Skeletal muscle cell (primary cell): ENCODE measurements around the gene ASB10.

ENCODE experiments used
- DNase-seq: peaks from one replicate; pipeline ENCODE4 v3.0.0-alpha.2; 2010; ENCODE audit warnings: low read depth
- H3K4me3 ChIP-seq: 2 replicates; pipeline ENCODE4 v1.5.1; 2011; ENCODE audit warnings: low read depth, mild to moderate bottlenecking, control low read depth, low read length, moderate library complexity

ASB10 gene

GRCh38 chr7:151211155-151211772, 24.2 kb upstream of the ASB10 start:
- DNase-seq, result no peak
- no peak overlapping the region for H3K4me3 ChIP-seq

DNA sequence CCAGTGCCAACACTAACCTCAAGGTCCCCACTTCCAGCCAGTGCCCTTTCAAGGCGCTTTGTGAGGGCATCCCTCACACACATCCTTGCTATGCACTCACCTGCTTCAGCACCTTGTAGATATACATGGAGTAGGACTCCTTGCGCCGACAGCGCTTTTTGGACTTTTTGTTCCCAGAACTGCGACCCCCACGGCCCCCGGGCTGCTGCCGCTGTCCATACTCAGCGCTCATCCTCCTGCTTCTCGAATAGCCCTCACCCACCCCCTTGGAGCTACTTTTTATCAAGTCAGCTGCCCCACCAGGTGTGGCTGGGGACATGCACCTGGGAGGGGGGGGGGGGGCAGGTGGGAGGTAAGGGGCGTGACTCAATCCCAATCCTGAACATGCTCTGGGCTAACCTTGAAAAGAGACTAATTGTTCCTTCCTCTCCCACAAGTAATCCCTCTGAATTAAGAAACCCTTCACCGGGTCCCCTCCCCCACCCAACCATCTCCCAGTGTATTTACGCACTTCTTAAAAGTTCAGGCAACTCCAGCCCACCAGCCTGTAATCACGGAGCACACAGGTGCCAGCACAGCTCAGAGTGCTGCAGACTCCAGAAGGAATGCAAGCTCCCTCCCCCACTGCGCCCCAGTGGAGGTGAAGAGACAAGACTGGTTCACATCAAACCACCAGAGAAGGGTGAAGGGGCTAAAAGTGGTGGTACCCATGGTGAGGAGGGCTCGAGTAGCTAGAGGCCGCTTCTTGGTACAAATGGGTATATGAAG, 23.2 kb upstream of the ASB10 start, which contains the start of gene H2BK1:
TSS of gene H2BK1 (minus strand) at position 402 of the 768 bp plus-strand sequence. CDS start at position 232, 170 bp downstream.
- no peak for DNase-seq
- H3K4me3 ChIP-seq, result no peak within 1 kb of the TSS

DNA sequence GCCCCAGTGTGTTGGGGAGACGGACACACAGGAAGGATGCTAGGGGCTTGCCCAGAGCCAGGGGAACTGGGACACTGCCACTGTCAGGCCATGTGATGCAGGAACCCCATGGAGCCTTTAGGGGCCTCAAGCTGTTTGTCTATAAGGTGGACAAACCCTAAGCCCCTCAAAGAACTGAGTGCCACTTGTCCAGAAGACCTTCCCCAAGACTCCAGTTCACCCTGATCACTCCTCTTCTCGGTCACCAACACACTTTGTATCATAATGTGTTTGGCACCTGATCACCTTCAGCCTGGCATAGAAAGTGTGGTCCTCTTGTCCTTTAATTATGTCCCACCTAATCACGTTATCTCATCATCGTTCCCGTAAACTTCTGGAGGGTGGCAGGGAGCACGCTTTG, 22.5 kb upstream of the ASB10 start:
- DNase-seq, result no peak
- H3K4me3 ChIP-seq, result no peak overlapping the region

GRCh38 chr7:151208253-151208862, 21.3 kb upstream of the ASB10 start:
- no peak overlapping the region for H3K4me3 ChIP-seq
- no peak for DNase-seq

- DNase-seq, result no peak
- H3K4me3 ChIP-seq, result no peak overlapping the region
These were observed 20.8 kb upstream of the ASB10 start for GRCh38 chr7:151207804-151208203.

DNA sequence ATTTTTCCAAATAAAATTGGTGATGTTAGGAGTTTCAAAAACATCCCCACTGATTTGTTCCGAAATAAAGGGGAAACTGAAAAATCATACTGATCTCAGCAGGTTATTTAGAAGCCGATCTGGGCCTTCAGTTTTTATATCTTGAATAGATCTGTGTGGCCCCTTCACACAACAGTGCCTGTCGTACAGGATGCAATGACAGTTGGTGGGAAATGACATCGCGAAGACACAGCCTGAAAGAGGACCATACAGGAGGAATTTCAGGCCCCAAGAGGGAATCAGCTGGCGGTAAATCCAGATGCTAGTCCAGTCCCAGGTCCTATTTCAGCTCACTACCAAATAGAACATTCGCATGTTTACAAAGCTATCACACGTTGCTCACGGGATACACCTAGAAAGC, 20.3 kb upstream of the ASB10 start:
- no peak overlapping the region for H3K4me3 ChIP-seq
- no peak for DNase-seq

DNA sequence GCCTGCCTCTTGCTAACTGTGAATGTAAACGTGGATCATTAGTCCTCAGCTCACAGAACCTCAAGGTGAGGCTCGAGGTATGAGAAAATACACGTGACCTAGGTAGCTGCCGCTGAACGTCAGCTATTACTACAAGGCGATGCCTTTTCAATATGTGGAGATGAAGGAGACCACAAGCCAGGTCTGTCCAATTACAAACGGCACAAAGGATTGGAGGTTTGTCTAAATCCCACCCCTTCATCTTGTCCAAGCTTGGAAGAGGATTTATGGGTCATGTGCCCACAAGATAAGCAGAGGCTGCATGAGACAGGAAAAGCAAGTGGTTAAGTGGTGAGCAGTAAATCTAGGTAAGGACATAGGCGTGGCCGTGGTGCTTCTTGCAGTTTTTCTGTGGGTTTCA, 19.9 kb upstream of the ASB10 start:
- no peak for DNase-seq
- no peak overlapping the region for H3K4me3 ChIP-seq

DNA sequence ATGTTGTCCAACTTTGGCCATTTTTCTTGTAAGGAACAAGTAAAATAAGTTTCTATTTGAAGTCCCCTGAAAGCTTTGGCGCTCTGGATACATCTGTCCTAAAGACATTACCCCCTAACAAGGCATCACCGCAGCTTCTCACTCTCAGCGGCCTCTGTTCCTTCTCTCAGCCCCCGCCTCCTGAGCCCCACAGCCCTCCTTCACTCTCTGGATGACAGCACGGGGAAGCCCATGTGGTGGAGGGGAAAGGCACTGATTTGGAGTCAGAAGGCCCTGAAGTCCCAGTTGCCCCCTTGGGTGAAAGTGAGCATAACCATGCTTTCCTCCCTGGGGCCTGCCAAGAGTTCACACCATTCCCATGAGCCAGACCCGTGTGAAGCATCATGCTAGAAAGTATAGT, 18.7 kb upstream of the ASB10 start:
- no peak for DNase-seq
- no peak overlapping the region for H3K4me3 ChIP-seq

DNA sequence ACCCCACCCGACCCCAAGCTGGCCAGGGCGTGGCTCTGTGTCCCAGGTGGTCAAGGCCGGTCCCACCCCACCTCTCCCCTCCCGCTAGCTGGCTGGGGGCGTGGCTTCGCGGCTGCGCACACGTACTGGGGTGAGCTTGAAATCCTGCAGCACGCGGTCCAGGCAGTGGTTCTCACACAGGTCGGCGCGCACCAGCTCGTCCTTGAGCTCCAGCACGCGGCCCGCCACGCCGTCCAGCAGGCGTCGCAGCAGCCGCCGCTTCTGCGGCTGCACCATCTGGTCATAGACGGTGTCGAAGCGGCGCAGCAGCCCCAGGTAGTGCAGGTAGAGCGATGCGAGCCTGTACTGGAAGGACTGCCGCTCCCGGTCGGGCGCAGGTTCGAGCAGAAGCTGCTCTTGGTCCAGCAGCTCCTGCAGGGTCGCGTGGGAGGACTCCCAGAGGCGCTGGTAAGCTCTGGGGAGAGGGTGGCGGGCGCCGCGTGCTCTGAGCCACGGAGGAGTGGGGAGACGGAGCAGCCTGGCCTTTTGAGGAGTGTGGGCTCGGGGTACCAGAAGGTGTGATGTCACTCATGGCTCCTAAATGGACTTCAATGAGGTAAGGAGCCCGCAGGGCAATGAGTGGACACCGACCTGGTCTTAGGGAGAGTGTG, 17.5 kb upstream of the ASB10 start:
- DNase-seq, result no peak
- no peak overlapping the region for H3K4me3 ChIP-seq

DNA sequence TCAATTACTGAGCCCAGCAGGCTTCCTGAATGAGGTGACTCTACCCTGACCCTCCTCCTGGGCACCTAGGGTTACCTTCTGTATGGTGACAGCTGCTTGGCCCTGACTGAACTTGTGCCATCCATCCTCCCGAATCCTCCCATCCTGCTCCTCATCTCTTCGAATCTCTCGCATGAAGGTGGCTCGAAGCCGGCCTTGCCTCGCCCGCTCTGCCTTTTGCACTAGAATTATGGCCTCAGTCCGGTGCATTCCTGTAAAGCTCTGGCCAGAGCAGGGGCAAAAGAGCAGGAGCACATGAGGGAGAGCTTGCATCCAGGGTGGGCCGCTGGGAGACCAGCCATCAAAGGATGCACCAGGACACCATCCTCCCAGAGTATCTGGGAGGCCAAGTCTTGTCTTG, 15.8 kb upstream of the ASB10 start:
- DNase-seq, result no peak
- H3K4me3 ChIP-seq, result no peak overlapping the region

- no peak for DNase-seq
- H3K4me3 ChIP-seq, result no peak overlapping the region
These were observed 14.7 kb upstream of the ASB10 start for GRCh38 chr7:151201751-151202150.

DNA sequence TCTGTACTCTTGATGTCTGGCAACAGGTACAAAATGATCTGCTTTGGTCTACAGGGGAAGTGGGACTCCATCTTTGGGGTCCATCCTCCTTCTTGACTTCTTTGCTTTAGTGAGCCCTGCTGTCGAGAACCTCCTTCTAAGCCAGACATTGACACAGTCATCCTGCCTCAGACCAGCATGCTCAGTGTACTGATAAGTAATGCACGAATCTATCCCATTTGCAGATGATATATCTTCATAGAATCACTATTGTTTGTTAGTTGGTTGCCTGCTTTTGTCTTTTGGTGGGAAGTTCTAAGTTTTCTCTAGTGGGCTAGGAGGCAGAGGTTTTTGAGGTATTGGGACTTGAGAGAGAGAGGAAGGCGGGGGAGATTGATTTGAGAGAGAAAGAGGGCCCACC, 14.3 kb upstream of the ASB10 start:
- H3K4me3 ChIP-seq, result no peak overlapping the region
- DNase-seq, result no peak

DNA sequence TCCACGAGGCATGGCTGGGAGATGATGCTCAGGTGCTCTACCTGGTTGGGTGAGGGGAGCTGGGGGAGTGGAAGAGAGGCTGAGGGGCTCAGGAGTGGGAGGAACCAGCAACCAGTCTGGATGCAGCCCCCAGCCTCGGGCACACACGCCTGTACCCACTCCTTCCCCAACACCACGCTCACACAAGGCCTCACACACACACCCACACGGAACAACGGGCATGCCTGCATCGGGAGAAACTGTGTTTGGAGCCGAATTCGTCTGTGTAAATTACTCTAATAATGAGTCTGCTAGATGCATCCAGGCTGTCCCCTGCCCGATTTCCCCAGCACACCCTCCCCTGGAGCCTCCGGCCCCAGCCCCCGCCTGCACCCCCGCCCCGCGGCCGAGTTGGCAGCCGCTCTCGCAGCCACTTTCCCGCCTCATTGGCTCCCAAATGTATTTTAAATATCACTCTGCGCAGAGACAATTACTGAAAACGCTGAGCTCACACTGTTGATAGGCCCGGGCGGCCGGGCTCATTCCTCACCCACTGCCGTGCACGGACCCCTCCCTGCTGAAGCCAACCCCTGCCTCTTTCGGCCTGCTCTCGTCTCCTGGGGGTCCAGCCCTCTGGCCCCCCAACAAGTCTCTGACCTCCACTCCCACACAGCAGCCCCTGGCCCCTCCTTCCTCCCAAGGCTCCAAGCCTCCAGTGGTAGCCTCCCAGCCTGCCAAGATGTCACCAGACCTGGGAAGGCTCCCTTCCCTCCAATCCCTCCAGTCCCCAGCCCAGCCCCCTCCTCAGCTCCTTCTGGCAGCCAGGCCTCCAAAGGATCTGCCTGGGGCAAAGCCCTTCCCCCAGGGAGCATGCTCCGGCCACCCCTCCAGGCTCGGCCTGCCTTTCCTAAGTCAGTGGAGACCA, 12.1 kb upstream of the ASB10 start:
- DNase-seq, result no peak
- no peak overlapping the region for H3K4me3 ChIP-seq

DNA sequence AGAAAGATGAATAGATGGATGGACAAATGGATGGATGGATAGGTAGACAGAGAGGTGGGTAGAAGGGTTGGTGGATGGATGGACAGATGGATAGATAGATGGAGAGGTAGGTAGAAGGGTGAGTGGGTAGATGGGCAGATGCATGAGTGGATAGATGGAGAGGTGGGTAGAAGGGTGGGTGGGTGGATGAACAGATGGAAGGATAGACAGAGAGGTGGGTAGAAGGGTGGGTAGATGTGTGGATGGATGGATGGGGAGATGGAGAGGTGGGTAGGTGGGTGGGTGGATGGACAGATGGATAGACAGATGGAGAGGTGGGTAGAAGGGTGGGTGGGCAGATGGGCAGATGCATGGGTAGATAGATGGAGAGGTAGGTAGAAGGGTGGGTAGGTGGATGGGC, 10.9 kb upstream of the ASB10 start:
- no peak overlapping the region for H3K4me3 ChIP-seq
- DNase-seq, result no peak

GRCh38 chr7:151195616-151196450, 8.8 kb upstream of the ASB10 start:
- H3K4me3 ChIP-seq, result no peak overlapping the region
- no peak for DNase-seq

DNA sequence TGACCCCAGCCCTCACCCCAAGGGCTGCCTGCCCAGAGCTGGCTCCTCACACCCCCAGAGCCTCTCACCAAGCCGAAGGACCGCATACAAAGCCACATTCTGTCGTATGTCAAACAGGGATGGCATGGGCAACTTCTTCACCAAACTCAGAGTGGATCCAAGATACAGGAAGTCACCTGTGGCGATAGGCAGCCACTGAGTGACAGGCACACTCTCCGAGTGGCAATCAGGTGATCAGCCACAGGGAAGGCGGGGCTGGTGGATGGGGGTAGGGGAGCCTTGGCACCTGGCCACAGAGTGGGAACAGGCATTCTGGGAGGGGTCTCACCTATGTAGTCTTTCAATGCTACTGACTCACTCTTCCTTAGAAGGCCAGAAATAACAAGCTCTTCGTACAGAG, 7.1 kb upstream of the ASB10 start:
- no peak overlapping the region for H3K4me3 ChIP-seq
- no peak for DNase-seq

DNA sequence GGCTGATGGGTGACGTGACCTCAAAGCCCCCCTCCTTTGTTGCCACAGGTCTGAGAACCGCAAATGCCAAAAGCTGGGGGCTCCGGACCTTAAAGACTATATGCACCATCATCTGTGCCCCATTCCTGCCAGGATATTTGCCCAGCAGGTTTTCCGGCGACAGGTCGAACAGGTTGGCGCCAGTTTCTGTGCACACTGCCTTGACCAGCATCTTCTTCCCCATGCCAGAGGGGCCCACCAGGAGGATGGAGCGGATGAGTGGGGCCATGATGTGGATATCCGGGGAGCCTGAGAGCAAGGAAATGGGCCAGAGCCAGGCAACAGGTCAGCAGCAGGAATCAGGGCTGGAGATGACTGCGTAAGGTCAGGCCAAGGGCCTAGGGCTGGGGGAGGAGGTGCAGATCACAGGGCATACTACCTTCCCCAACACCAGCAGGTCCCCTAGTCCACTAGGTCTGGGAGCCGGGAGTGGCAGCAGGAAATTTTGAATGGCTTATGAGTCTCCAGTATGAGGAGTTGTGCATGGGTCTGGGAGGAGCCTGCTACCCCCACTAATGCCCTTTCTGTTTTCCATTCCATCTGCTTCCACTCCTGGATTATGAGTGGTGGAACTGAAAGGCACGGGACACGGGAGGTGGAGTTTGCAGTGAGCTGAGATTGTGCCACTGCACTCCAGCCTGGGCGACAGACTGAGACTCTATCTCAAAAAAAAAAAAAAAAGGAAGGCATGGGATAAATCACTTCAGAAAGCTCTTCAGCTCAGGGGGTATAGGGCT, 6.3 kb upstream of the ASB10 start:
- DNase-seq, result no peak
- H3K4me3 ChIP-seq, result no peak overlapping the region

DNA sequence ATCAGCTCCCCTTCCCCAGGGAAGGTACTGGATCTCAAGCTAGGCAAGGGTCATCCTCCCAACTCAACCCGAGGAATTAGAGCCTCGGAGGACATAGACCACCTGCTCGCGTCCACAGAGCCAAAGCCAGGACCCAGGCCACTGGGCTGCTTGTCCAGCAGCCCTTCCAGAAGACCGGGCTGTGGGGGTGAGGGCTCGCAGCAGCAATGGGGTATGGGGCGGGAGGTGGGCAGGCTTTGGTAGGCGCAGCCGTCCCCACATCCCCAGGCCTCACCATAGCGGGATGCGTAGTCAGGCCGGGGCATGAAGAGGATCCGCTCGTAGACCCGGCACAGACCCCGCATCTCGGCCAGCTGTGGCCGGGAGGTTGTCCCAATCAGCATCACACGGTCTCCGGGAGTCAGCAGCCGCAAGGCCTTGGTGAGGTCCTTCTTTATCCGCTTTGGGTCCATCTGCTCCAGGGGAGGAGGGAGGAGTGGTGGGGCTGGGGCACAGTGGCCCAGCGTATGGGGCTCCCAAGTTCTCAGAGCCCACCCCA, 5.0 kb upstream of the ASB10 start:
- no peak overlapping the region for H3K4me3 ChIP-seq
- no peak for DNase-seq
